NCI-H1694 treated with DMSO at 0.1 percent for 48 hours (cell line): ENCODE measurements around the gene SFI1.
A peak's percentile ranks its signal among the peaks of the same experiment; 100 is the strongest.
"Not testable (repeated sequence)": the region's sequence is repeated elsewhere in the genome, so short reads cannot be mapped to it uniquely, and the experiment has no call there.

Experiments used
- DNase-seq: peaks from one replicate; lab custom pipeline; 2025; lab: John Stamatoyannopoulos, UW

Gene SFI1

GRCh38 chr22:31637891-31638618 lies 141.7 kb downstream of the SFI1 start:
- DNase-seq = no peak

GRCh38 chr22:31639436-31640039 lies 143.2 kb downstream of the SFI1 start:
- DNase-seq = no peak

GRCh38 chr22:31646186-31647019 lies 150.1 kb downstream of the SFI1 start:
- DNase-seq = no peak

- DNase-seq = no peak
Observed at GRCh38 chr22:31647066-31647465, 150.7 kb downstream of the SFI1 start.

GRCh38 chr22:31647523-31648320 lies 151.4 kb downstream of the SFI1 start:
- no peak for DNase-seq

- no peak for DNase-seq
Observed at GRCh38 chr22:31650391-31650790, 154.1 kb downstream of the SFI1 start.

GRCh38 chr22:31651664-31652063 lies 155.3 kb downstream of the SFI1 start:
- DNase-seq = no peak

GRCh38 chr22:31652088-31652487 lies 155.8 kb downstream of the SFI1 start:
- DNase-seq = no peak

- no peak for DNase-seq
Observed at GRCh38 chr22:31652911-31653684, 156.8 kb downstream of the SFI1 start.

GRCh38 chr22:31653944-31654343 lies 157.6 kb downstream of the SFI1 start:
- DNase-seq = no peak

- no peak for DNase-seq
Observed at GRCh38 chr22:31654408-31654807, 158.1 kb downstream of the SFI1 start.

GRCh38 chr22:31659246-31659645 lies 162.9 kb downstream of the SFI1 start:
- DNase-seq = no peak

GRCh38 chr22:31660860-31661341 lies 164.6 kb downstream of the SFI1 start:
- DNase-seq = not testable (repeated sequence)

GRCh38 chr22:31661851-31662667 lies 165.7 kb downstream of the SFI1 start, which contains the start of gene PISD:
PISD (minus strand) TSS chr22:31662215; CDS start chr22:31662208, 7 bp downstream.
- peak; percentile 84 for DNase-seq

- DNase-seq = no peak
Observed at GRCh38 chr22:31662668-31663037, 166.3 kb downstream of the SFI1 start.
